ENCODE measurements around the gene RBM15.

- TF ChIP-seq, protein P1, sequence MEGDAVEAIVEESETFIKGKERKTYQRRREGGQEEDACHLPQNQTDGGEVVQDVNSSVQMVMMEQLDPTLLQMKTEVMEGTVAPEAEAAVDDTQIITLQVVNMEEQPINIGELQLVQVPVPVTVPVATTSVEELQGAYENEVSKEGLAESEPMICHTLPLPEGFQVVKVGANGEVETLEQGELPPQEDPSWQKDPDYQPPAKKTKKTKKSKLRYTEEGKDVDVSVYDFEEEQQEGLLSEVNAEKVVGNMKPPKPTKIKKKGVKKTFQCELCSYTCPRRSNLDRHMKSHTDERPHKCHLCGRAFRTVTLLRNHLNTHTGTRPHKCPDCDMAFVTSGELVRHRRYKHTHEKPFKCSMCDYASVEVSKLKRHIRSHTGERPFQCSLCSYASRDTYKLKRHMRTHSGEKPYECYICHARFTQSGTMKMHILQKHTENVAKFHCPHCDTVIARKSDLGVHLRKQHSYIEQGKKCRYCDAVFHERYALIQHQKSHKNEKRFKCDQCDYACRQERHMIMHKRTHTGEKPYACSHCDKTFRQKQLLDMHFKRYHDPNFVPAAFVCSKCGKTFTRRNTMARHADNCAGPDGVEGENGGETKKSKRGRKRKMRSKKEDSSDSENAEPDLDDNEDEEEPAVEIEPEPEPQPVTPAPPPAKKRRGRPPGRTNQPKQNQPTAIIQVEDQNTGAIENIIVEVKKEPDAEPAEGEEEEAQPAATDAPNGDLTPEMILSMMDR (IDR thresholded peaks at IDR 0.05 in 2 of 3, conservative IDR thresholded peaks at IDR 0.05 in 1 of 3; ENCODE audit: borderline replicate concordance in 1 of 3, insufficient read depth in 1 of 3, low read depth in 2 of 3, low read length in 2 of 3): no peak
- TF ChIP-seq EZH2phosphoT487 (IDR thresholded peaks at IDR 0.05; ENCODE audit: borderline replicate concordance) (no peak), REST (IDR thresholded peaks at IDR 0.05; ENCODE audit: low read depth) (no peak)
Observed at GRCh38 chr1:110321045-110321444, 18.1 kb upstream of the RBM15 start.
